Stimulated activated CD8-positive, alpha-beta memory T cell treated with anti-CD3 and anti-CD28 coated beads, Interleukin-2, amount 100 ng/mL, for 1 hour (primary cell): ENCODE results near the gene TM9SF3.
A peak's percentile ranks its signal among the peaks of the same experiment; 100 is the strongest.
"Not testable (repeated sequence)": the region's sequence is repeated elsewhere in the genome, so short reads cannot be mapped to it uniquely, and the experiment has no call there.

Source experiments
- DNase-seq, 2 donors: peaks; one replicate each; pipeline ENCODE4 v3.0.0-alpha.2; 2020; ENCODE audit warnings: low read depth in 2 of 2

The TM9SF3 gene

GRCh38 chr10:96570511-96570910 is 16.3 kb downstream of the TM9SF3 start:
- no peak for DNase-seq

DNA sequence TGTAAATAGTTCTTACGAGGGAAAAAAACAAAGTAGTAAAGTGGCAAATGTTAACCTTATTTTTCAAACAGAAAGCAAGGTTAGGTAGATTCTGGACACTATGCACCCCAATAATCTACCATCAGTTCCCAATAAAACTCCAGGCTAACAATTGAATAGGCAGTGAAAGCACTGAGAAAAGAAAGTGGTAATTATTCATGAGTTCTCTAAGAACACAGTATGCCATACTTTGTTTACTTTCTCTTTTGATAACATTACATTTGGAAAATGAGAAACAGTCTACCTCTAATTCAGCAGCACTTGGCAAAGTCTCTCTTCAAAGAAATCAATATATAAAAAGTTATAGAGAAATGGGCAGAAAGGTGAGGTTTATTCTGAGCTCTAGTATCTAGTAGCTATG is 18.4 kb downstream of the TM9SF3 start:
- no peak for DNase-seq

GRCh38 chr10:96565774-96566173 is 21.0 kb downstream of the TM9SF3 start:
- no peak for DNase-seq

DNA sequence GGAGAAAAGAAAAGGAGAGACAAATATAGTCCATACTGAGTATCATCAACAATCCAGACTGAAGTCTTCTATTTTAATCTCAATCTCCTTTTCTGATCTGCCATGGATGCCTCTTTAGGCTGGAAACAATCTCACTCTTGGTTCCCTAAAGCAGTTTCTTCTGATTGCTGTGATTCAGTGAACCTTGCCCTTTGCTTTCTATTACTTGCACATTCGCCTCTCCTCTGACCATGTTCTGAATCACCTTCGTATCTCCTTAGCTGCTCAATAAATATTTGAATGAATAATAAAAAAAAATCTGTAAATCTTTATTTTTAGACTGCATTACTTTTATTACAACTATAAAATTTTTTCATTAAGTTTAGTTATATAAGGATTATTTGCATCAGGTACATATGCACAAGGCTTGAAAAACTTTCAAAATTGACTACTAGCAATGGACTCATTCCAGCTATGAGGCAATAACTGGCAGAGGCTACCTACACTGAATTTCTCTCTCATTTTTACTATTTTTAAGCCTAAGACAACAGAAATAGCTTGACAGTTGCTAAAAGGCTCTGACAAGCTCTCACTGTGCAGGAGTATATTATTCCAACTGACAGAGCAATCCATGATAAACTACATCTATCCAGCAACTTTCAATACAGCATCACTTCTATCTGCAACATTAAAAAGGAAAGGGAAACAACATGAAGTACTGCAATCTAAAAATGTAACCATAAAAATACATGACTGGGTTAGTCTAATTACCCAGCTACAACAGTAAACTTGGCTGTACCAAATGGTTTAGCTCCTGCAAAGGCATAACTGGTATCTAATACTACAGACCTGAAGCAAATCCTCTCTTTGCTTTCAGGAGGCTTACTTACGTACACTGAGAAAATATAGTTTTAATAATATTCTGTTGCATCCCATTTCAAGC is 25.6 kb downstream of the TM9SF3 start:
- no peak for DNase-seq

DNA sequence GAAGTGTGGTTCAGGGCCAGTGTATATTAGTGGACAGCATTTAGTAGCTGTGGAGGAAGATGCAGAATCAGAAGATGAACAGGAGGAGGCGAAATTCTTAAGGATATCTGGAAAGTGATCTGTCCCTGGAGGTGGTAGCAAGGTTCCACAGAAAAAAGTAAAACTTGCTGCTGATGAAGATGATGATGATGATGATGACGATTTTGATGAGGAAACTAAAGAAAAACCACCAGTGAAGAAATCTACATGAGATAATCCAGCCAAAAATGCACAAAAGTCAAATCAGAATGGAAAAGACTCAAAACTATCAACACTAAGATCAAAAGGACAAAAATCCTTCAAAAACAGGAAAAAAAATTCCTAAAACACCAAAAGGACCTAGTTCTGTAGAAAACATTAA is 26.3 kb downstream of the TM9SF3 start:
- DNase-seq: no peak

DNA sequence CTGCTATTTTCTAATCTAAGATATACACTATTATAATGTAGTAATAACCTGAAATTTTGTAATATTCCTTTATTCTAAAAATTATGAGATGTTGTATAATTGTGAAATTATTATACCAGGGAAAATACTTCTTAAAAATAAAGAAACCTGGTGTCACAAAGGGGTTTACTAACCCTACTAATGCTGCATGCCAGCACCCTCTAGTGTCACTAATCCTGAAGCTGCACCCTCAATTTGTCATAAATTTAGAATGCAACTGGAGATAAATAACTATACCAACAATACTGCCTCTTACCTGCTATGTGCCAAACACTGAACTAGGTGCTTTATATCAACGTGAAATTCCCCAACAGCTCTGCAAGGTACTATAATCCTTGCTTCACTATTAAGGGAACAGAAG is 30.8 kb downstream of the TM9SF3 start:
- no peak for DNase-seq

DNA sequence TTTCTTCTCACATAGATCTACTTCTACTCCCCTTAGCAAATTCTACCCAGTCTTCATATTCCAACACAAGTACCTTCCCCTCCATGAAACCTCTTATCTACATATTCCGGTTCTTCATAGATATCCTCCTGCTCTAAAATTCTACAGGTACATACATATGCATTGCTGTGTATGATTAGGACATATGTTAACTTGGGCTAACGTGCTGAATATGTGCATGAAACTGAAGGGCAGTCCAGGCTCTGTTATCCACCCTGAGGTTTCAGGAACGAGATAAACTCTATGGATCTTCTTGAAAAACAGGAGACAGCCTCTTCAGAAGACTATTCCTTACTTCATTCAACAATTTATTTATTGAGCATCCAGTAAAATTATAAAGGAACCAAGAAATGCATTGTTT is 31.5 kb downstream of the TM9SF3 start:
- DNase-seq: no peak

DNA sequence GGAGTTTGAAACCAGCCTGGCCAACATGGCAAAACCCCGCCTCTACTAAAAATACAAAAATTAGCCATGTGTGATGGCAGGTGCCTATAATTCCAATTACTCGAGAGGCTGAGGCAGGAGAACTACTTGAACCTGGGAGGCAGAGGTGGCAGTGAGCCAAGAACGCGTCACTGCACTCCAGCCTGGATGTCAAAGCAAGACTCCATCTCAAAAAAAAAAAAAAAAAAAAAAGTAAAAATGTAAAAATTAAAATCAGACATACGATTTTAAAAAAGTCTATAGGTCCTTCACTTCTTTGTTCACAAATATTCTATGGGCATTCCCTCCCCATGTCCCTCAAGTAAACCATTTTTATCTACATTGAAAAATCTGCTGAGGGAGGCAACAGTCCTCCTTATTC is 38.2 kb downstream of the TM9SF3 start:
- DNase-seq: no peak

DNA sequence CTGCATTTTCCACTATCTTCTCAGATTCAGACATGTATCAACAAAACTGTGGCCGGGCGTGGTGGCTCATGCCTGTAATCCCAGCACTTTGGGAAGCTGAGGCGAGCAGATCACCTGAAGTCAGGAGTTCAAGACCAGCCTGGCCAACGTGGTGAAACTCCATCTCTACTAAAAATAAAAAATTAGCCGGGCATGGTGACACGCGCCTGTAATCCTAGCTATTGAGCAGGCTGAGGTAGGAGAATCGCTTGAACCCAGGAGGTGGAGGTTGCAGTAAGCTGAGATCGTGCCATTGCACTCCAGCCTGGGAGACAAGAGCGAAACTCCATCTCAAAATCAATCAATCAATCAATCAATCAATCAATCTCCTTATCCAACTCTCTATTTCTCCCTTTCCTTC is 41.3 kb downstream of the TM9SF3 start:
- DNase-seq: not testable (repeated sequence)

DNA sequence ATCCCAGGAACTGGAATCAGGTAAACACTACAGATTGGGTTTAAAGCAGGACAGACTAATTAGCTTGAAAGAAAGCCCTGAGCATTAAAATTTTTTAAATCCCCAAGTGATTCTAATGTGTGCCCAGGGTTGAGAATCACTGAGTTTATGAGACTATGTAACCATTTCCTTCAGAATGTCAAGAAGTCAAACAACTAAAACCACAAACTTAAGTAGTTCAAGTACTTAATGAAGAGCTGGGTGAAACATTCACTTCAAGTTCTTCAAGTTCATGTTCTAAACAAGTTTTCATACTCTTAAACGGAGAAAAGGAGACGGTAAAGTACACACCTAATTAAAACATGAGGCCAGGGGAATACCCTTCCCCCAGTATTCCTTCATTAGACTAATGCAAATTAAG is 44.9 kb downstream of the TM9SF3 start:
- DNase-seq: no peak

DNA sequence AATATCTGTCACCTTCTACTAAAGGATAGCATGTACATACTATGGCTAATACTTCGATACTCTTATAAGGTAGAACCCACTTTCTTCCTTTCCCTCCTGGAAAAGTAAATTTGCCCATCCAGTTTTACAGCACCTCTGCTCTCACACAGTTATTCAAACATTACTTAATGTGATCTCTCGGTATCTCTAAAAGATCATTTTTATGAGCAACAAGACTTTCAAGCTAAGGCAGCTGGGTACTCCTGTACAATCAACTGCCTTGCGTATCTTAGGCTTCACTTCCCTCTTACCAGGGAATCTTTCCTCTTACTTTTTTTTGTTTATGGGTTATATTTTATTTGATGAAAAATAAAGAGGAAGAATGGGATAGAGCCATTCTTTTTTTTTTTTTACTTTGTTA is 46.6 kb downstream of the TM9SF3 start:
- no peak for DNase-seq

- DNase-seq: no peak
Observed at GRCh38 chr10:96538683-96539082, 48.1 kb downstream of the TM9SF3 start.

DNA sequence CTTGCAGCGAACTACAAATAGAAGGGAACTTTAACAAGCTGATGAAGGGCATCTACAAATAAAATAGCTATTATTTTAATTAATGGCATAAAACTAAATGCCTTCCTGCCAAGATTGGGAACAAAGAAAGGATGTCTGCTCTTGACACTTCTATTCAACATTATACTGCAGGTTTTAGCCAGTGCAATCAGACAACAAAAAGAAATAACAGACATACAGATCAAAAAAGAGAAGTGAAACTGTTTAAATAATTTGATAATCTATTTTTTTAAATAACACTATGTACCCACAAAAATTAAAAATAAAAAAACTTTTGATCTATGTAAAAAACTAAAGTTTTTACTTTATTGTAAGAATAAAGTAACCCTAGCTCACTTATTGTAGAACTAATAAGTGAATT is 50.7 kb downstream of the TM9SF3 start:
- DNase-seq: no peak

- DNase-seq: no peak
Observed at GRCh38 chr10:96532523-96532922, 54.3 kb downstream of the TM9SF3 start.

- no peak for DNase-seq
Observed at GRCh38 chr10:96529634-96530279, 57.1 kb downstream of the TM9SF3 start.

GRCh38 chr10:96524741-96525140 is 62.1 kb downstream of the TM9SF3 start:
- no peak for DNase-seq

GRCh38 chr10:96517284-96517683 is 69.5 kb downstream of the TM9SF3 start:
- no peak for DNase-seq

- DNase-seq: no peak
Observed at GRCh38 chr10:96516337-96516736, 70.5 kb downstream of the TM9SF3 start.

- peak in 1 of 2 donors; percentile 16 for DNase-seq
Observed at GRCh38 chr10:96513698-96514561, 72.9 kb downstream of the TM9SF3 start, which contains the start of gene TLL2. Gene TLL2 (minus strand): TSS chr10:96513926. CDS start chr10:96513685, 241 bp downstream.

DNA sequence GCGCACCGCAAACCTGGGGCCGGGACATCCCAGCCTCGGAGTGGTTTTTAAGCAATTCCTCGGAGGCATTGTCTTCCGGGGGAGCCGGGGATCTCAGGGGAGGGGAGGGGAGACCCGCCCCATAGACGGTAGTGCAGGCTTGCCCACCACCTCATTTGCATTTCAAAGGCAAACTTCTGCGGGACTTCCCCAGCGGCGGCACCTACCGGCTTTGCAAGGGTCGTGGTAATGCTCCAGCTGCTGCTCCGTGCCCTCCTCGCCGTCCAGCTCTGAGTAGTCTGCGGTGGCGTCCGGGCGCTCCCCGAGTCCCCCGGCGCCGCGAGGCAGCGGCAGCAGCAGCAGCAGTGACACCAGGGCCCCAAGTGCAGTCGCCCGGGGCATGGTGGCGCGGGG is 73.5 kb downstream of the TM9SF3 start:
- no peak for DNase-seq

DNA sequence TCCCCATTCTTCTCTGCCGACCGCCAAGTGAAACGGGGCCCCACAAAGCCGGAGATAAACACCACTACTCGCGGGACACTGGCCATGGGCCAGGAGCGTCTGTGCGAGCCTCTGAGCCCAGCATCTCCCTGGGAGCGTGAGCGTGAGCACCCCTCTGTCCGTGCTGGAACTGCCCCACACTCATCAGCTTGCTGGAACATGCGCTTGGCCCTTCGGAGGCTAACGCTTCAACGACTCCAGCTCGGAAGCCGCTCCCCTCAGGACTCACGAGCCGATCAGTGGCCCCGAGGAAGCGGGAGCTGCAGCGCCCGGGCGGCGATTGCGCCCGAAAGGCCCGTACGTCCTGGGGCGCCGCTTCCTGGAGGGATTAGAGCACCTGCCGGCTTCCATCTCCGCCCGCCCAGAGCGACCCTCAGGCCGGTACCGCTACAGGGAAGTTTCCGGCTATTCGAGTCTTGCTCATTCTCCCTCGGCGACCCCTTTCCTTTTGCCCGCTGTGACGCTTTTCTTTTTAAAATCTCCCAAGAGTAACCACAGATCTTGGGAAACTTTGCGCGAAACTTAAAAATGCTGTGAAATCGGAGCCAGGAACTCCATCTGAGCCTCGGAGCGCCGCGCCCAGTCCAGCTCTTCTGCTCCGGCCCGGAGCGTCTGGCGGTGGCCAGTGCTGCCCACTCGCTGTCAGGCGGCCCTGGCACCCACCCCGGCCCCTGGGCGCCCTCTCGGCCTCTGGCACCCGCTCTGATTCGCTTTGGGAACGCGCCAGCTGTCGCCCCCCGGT is 74.1 kb downstream of the TM9SF3 start:
- no peak for DNase-seq
